ENCODE results near the gene FAM186B.

GRCh38 chr12:49553512-49554088, 51.8 kb downstream of the FAM186B start:
- TF ChIP-seq CTCF (IDR thresholded peaks at IDR 0.05) (peak; percentile 17 to 71 (median 53)), POLR2A (IDR thresholded peaks at IDR 0.05) (no peak)

Data from Peyer's patch (tissue), 4 donors.